Measurements from ENCODE around the gene SPDYE4.

DNA sequence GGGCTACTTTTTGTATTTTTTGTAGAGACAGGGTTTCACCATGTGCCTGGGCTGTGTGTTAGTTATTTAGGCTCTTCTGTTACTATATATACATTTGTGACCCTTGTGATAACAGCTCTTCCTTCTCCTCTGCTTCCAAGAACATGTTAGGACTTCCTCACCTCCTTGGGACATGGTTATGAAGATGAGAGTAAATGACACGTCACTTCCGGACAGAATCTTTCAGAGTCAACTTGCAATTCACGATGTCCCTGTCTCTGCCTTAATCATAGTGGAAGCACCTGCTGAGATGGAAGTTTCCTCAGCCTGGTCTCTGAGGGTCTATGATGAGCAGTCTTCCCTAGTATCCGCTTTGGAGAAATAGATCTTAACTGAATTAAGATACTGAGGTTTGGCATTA lies 56.6 kb downstream of the SPDYE4 start:
- TF ChIP-seq, protein P1, sequence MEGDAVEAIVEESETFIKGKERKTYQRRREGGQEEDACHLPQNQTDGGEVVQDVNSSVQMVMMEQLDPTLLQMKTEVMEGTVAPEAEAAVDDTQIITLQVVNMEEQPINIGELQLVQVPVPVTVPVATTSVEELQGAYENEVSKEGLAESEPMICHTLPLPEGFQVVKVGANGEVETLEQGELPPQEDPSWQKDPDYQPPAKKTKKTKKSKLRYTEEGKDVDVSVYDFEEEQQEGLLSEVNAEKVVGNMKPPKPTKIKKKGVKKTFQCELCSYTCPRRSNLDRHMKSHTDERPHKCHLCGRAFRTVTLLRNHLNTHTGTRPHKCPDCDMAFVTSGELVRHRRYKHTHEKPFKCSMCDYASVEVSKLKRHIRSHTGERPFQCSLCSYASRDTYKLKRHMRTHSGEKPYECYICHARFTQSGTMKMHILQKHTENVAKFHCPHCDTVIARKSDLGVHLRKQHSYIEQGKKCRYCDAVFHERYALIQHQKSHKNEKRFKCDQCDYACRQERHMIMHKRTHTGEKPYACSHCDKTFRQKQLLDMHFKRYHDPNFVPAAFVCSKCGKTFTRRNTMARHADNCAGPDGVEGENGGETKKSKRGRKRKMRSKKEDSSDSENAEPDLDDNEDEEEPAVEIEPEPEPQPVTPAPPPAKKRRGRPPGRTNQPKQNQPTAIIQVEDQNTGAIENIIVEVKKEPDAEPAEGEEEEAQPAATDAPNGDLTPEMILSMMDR (conservative IDR thresholded peaks at IDR 0.05; ENCODE audit: low read depth, low read length): no peak
- TF ChIP-seq EZH2 (IDR thresholded peaks at IDR 0.05; ENCODE audit: low read length, unreplicated experiment): no peak
